Thyroid gland (tissue), 4 donors: ENCODE results near the gene ATP13A2.

Experiments used
- CTCF ChIP-seq, 6 experiments: fragments of 200-600 bp in 3 of 6; fragments of 450-650 bp in 3 of 6; sonication (generic) in 3 of 6; IDR thresholded peaks; one replicate each; pipeline ENCODE4 v1.5.1; 2016 to 2019; ENCODE audit warnings: antibody characterized with exemption in 6 of 6, mild to moderate bottlenecking in 2 of 6, inconsistent platforms in 1 of 6, moderate library complexity in 1 of 6
- POLR2A ChIP-seq, 2 donors: fragments of 450-650 bp; IDR thresholded peaks; one replicate each; pipeline ENCODE4 v1.6.1; 2017; ENCODE audit warnings: antibody characterized with exemption in 2 of 2, mild to moderate bottlenecking in 2 of 2, moderate library complexity in 1 of 2

GRCh38 chr1:16972189-16972895, 39.4 kb downstream of the ATP13A2 start:
- no peak for TF ChIP-seq CTCF (IDR thresholded peaks at IDR 0.05)
- no peak for TF ChIP-seq POLR2A (IDR thresholded peaks at IDR 0.05)
